GM12878 (cell line): ENCODE measurements around the gene ARFGAP3. TPM values are rescaled to one million over a fixed set of nuclear protein-coding genes. Genes with fewer than 3 reads are reported as not detected.

Source experiments
- ATAC-seq: fragments of 200-7000 bp; cut with Tn5 transposase; 3 replicates; pipeline ENCODE4 v1.9.1; 2020; ENCODE audit warnings: mild to moderate bottlenecking, moderate library complexity
- BruUV-seq: library from RNA; stranded (reverse); fragments of 400-500 nt; replicated peaks from 2 replicates; lab custom pipeline; 2021; lab: Mats Ljungman, UMichigan
- CTCF ChIA-PET: fragments of 300-600 bp; sonication (Branson Sonifier 250); formaldehyde crosslinking; extraction: SDS; loops from one replicate; lab custom pipeline; 2021; ENCODE audit warnings: inconsistent platforms; lab: Yijun Ruan, JAX
- POLR2A ChIA-PET: fragments of 350-600 bp; formaldehyde crosslinking; extraction: SDS; loops from one replicate; lab custom pipeline; 2021; ENCODE audit warnings: inconsistent platforms; lab: Charles Lee
- RAD21 ChIA-PET: fragments of 300-600 bp; sonication (Branson Sonifier 250); formaldehyde crosslinking; loops from one replicate; lab custom pipeline; 2023; ENCODE audit warnings: antibody characterized with exemption; ENCODE audit not compliant: unreplicated experiment; lab: Charles Lee
- SMC1A ChIA-PET: fragments of 300-600 bp; sonication (Branson Sonifier 250); formaldehyde crosslinking; loops from one replicate; lab custom pipeline; 2023; ENCODE audit not compliant: unreplicated experiment, uncharacterized antibody; lab: Charles Lee
- DNase-seq: peaks from one replicate; pipeline ENCODE4 v3.0.0-alpha.2; 2011; ENCODE audit warnings: low read depth, low spot score
- FAIRE-seq: peaks from 3 replicates; lab custom pipeline; 2011; peaks lifted over from hg19 to GRCh38; lab: Jason Lieb, UNC
- H2AFZ ChIP-seq: 2 replicates; pipeline ENCODE4 v1.6.0; 2011; ENCODE audit warnings: low read depth, low read length, control low read depth; ENCODE audit not compliant: control insufficient read depth
- H3K27ac ChIP-seq: 2 replicates; pipeline ENCODE4 v1.5.1; 2011; ENCODE audit warnings: control low read depth; ENCODE audit not compliant: control insufficient read depth, insufficient read depth
- H3K27me3 ChIP-seq, 2 experiments: replicated peaks in 1 of 2; 2 replicates each; pipeline versions ENCODE4 v1.6.0 to v1.6.1; 2011; ENCODE audit warnings: low read length in 1 of 2; ENCODE audit not compliant: control insufficient read depth in 2 of 2, insufficient read depth in 2 of 2
- H3K36me3 ChIP-seq, 2 experiments: 2 replicates each; pipeline ENCODE4 v1.5.1; 2011; ENCODE audit warnings: low read length in 1 of 2; ENCODE audit not compliant: control insufficient read depth in 2 of 2, insufficient read depth in 2 of 2
- H3K4me1 ChIP-seq: 2 replicates; pipeline ENCODE4 v1.6.1; 2011; ENCODE audit warnings: mild to moderate bottlenecking, low read length, moderate library complexity, mixed read lengths; ENCODE audit not compliant: control insufficient read depth, insufficient read depth
- H3K4me2 ChIP-seq: 2 replicates; pipeline ENCODE4 v1.6.0; 2011; ENCODE audit warnings: control low read depth; ENCODE audit not compliant: control insufficient read depth, insufficient read depth
- H3K4me3 ChIP-seq: fragments of 200-600 bp; sonication (generic); 2 replicates; pipeline ENCODE4 v1.5.1; 2016
- H3K79me2 ChIP-seq: 2 replicates; pipeline ENCODE4 v1.6.0; 2011; ENCODE audit warnings: low read length; ENCODE audit not compliant: control insufficient read depth, insufficient read depth
- H3K9ac ChIP-seq: 2 replicates; pipeline ENCODE4 v1.8.0; 2011; ENCODE audit warnings: low read length, control low read depth, mixed read lengths; ENCODE audit not compliant: control insufficient read depth, insufficient read depth
- H3K9me3 ChIP-seq: replicated peaks from 3 replicates; pipeline ENCODE4 v1.5.1; 2011; ENCODE audit warnings: mild to moderate bottlenecking, low read length; ENCODE audit not compliant: control insufficient read depth, insufficient read depth
- H4K20me1 ChIP-seq: 2 replicates; pipeline ENCODE4 v1.6.0; 2011; ENCODE audit not compliant: control insufficient read depth, insufficient read depth
- BACH1 ChIP-seq: fragments of 450-650 bp; IDR thresholded peaks from 2 replicates; pipeline ENCODE4 v1.6.1; 2017; ENCODE audit warnings: mild to moderate bottlenecking, borderline replicate concordance
- CBX5 ChIP-seq: sonication (generic); IDR thresholded peaks from 2 replicates; pipeline ENCODE4 v1.6.1; 2016; ENCODE audit warnings: low read depth, moderate library complexity, mild to moderate bottlenecking, inconsistent platforms
- EZH2 ChIP-seq: IDR thresholded peaks from 2 replicates; pipeline ENCODE4 v1.6.1; 2012; ENCODE audit warnings: low read depth, mild to moderate bottlenecking, control low read depth, inconsistent platforms, low read length, borderline replicate concordance; ENCODE audit not compliant: control insufficient read depth
- SUZ12 ChIP-seq: fragments of 200-600 bp; sonication (generic); IDR thresholded peaks from one replicate; pipeline ENCODE4 v1.6.1; 2018; ENCODE audit warnings: antibody characterized with exemption, mild to moderate bottlenecking; ENCODE audit not compliant: unreplicated experiment
- WGBS: methylation state at CpG from one replicate; pipeline ENCODE4 v1.1.6; 2016; ENCODE audit warnings: low lambda C conversion rate; ENCODE audit not compliant: insufficient replicate concordance, insufficient coverage; ENCODE audit errors: missing lambda C conversion rate; 5-methylcytosine and 5-hydroxymethylcytosine counted together
- in situ Hi-C: fragments of 300-500 bp; cut with MboI; formaldehyde crosslinking; loops from 9 replicates; pipeline ENCODE4 v1.14.3; 2018; ENCODE audit warnings: mixed read lengths
- intact Hi-C: fragments of 100-400 bp; cut with micrococcal nuclease; formaldehyde crosslinking; loops from one replicate; pipeline ENCODE4 v1.14.2; 2022; ENCODE audit not compliant: unreplicated experiment
- polyA plus RNA-seq, 11 experiments: library from polyadenylated mRNA; depleted of rRNA in 4 of 11; unstranded in 6 of 11; stranded (reverse) in 5 of 11; fragments of >200 nt; fragmentation: Nextera tagmentation in 4 of 11; fragmentation: Illumina TruSeq in 1 of 11; extraction: Ambion mirVana in 4 of 11; extraction: Trizol in 1 of 11; gene quantifications; 1 replicate in 1 of 11; 2 replicates in 10 of 11; pipeline versions ENCODE4 v1.2.1 to v1.2.3, GENCODE V29; 2011 to 2016; ENCODE audit warnings: inconsistent platforms in 2 of 11, missing spikeins in 2 of 11, low read depth in 1 of 11
- total RNA-seq, 4 experiments: library from RNA; depleted of rRNA in 3 of 4; stranded (reverse); fragments of >200 nt in 3 of 4; fragmentation: Illumina TruSeq in 1 of 4; extraction: Trizol in 1 of 4; gene quantifications; 2 replicates each; pipeline versions ENCODE4 v1.2.1 to v1.2.3, GENCODE V29; 2013 to 2021

Gene ARFGAP3
- total and polyA plus RNA-seq, 10 of the 15 experiments (the other 5 are each of a cell fraction or from before 2014, with no cell fraction given): 29.7 to 50.8 (median 39.5) TPM

DNA sequence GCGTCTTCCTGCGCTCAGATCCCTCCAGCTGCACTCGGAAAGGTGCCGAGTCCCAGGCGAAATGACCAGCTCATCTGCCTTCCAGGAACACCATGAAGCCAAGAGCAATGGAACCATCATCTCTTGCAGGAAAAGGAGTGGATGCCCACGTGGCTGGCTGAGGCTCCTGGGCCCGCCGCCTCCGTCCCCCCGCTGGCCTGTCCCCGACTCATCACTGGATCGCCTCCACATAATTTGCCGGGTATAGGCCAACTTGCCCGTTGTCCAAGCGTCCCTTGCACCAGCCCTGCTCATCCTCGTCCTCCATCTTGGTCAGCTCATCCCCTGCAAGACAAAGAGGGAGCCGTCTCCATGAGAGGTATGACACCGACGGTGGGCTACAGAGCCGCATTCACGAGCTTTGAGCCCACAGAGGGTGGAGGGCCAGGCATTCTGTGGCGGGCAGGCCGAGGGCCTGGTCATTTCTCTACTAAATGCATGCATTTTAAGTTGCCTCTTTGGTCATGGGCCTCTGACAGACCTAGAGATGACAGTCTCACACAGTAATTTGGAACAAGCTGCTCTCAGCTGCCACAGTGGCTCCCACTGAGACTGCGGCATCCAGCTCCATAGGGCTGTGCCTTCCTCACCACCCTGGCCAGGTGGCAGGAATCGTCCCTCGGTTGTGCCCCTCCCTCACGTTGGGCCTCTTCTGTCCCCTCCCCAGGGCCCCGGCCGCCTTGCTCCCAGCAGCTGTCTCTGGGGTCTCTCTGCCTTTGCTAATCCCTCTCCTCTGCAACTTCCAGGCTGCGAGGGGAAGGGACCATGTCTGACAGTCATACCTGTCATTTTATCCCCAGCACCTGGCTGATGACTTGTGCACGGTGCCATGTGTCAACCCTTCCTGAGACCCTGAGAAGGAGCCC lies 14.3 kb upstream of the ARFGAP3 start:
- BruUV-seq: no TSS peak
- Histone ChIP-seq H4K20me1 (no peaks in the 10 kb centered on the region), H3K4me2 (no peak overlapping the region), H3K9ac (no peak overlapping the region), H3K4me1 (no peaks in the 10 kb centered on the region), H2AFZ (no peak overlapping the region), H3K27ac (no peak overlapping the region), H3K36me3 (peaks cover 14 to 28% of the 10 kb centered on the region in 2 experiments; a peak in 3 of 4 replicates), H3K79me2 (no peaks in the 10 kb centered on the region), H3K9me3 (no peaks in the 10 kb centered on the region), H3K27me3 (no peaks in the 10 kb centered on the region), H3K4me3 (no peak overlapping the region)
- DNase-seq (no peak), FAIRE-seq (no peak), ATAC-seq (no peak)
- in situ Hi-C loops (no loop called here), intact Hi-C loops (no loop called here)
- 95% methylated on average over 30 of the region's 31 CpGs for WGBS
- CTCF ChIA-PET: interaction anchor here (0.6 to 2.1 kb wide), 5 partner anchors 11 to 219 kb away, joined by 3 to 7 read pairs (median 3); no protein-coding TSS in a partner anchor
- RAD21 ChIA-PET: interaction anchor here (0.9 to 1.4 kb wide), 4 partner anchors 24 to 163 kb away, joined by 3 to 4 read pairs (median 3); no protein-coding TSS in a partner anchor
- POLR2A ChIA-PET: interaction anchor here (0.6 kb wide), 1 partner anchor 263 kb away, joined by 3 read pairs; no protein-coding TSS in a partner anchor
- SMC1A ChIA-PET: interaction anchor here (1.3 to 1.4 kb wide), 3 partner anchors 63 to 162 kb away, joined by 3 to 5 read pairs (median 4); no protein-coding TSS in a partner anchor
- TF ChIP-seq EZH2 (no peak), CBX5 (no peak)

DNA sequence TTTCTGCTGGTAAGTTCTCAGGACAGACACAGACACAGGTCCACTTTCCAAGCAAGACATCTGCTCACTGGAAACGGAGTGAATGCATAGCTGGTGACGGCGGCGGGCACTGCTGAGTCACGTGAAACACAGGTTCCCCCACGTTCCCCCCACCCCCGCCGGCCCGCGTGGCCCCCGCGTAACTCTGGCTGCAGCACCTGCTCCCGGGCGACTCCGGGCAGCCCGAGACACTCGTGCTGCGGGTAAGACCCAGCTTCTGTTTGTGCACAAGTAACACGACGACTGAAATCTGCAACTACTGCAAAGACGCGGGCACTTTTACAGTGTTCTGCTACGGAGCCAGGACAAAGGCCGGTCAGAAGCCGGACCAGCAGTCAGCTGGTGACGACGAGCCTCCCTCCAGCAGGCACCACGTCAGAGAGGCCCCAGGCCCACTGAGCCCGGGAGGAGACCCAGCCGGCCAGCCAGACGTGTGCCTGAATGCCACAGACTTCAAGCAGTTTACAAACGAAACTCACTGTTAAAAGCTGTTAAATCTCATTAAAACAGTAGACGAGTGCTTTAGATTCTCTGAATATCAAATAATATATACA lies 12.9 kb upstream of the ARFGAP3 start:
- SMC1A ChIA-PET: interaction anchor here (0.8 to 1.4 kb wide), 4 partner anchors 36 to 164 kb away, joined by 3 to 4 read pairs (median 4); no protein-coding TSS in a partner anchor
- no peak for FAIRE-seq
- Histone ChIP-seq H3K27me3 (no peaks in the 10 kb centered on the region), H4K20me1 (no peaks in the 10 kb centered on the region), H3K4me2 (no peak overlapping the region)
- in situ Hi-C loops: loop anchor here (5.0 kb wide), 1 partner anchor 208 kb away; no protein-coding TSS in a partner anchor
- 93% methylated on average over 33 of the region's 33 CpGs for WGBS
- RAD21 ChIA-PET: interaction anchor here (1.4 to 3.6 kb wide), 2 partner anchors 98 to 164 kb away, joined by 4 to 35 read pairs; no protein-coding TSS in a partner anchor
- POLR2A ChIA-PET: no interaction called here
- no peak for TF ChIP-seq BACH1
- no peak for TF ChIP-seq SUZ12
- TF ChIP-seq, all 136 proteins: peak for 0
- Histone ChIP-seq H3K4me3 (no peak overlapping the region), H3K27ac (no peak overlapping the region), H2AFZ (no peak overlapping the region), H3K79me2 (no peaks in the 10 kb centered on the region), H3K9ac (no peak overlapping the region), H3K4me1 (no peaks in the 10 kb centered on the region), H3K9me3 (no peaks in the 10 kb centered on the region; the same call in 2 of the 3 replicates), H3K36me3 (peaks cover 14 to 21% of the 10 kb centered on the region in 2 experiments; a peak in 3 of 4 replicates)
- intact Hi-C loops: loop anchor here (5.0 kb wide), 1 partner anchor 162 kb away; no protein-coding TSS in a partner anchor
- BruUV-seq: TSS peak; percentile 44
- DNase-seq (no peak), ATAC-seq (no peak)
- CTCF ChIA-PET: interaction anchor here (0.8 to 2.1 kb wide), 5 partner anchors 10 to 221 kb away, joined by 3 to 7 read pairs (median 3); no protein-coding TSS in a partner anchor
